Breast epithelium (tissue), 4 donors: ENCODE measurements around the gene MTERF4. TPM values are rescaled to one million over a fixed set of nuclear protein-coding genes. Genes with fewer than 3 reads are reported as not detected.

ENCODE experiments used
- DNase-seq, 2 donors: peaks; one replicate each; pipeline ENCODE4 v3.0.0-alpha.2; 2019; ENCODE audit warnings: low spot score in 2 of 2
- H3K27ac ChIP-seq, 2 donors: fragments of 200-600 bp; sonication (generic) in 1 of 2; one replicate each; pipeline ENCODE4 v1.5.1; 2016 to 2019; ENCODE audit warnings: mild to moderate bottlenecking in 1 of 2
- H3K27me3 ChIP-seq, 2 donors: fragments of 200-600 bp; sonication (generic) in 1 of 2; one replicate each; pipeline versions ENCODE4 v1.5.1 to v1.6.0; 2017 to 2019; ENCODE audit warnings: control low read depth in 1 of 2, mild to moderate bottlenecking in 1 of 2
- H3K36me3 ChIP-seq: fragments of 200-600 bp; one replicate; pipeline ENCODE4 v1.5.1; 2019
- H3K4me1 ChIP-seq, 2 donors: fragments of 200-600 bp; sonication (generic); one replicate each; pipeline ENCODE4 v1.5.1; 2016 to 2019; ENCODE audit warnings: control low read depth in 1 of 2
- H3K4me3 ChIP-seq, 3 donors: fragments of 200-600 bp; sonication (generic); 1 replicate in 2 of 3; 2 replicates in 1 of 3; pipeline ENCODE4 v1.5.1; 2016 to 2019; ENCODE audit warnings: mild to moderate bottlenecking in 3 of 3, moderate library complexity in 2 of 3
- H3K9me3 ChIP-seq, 2 donors: fragments of 200-600 bp; sonication (generic) in 1 of 2; one replicate each; pipeline ENCODE4 v1.5.1; 2016 to 2019; ENCODE audit warnings: control low read depth in 1 of 2
- CTCF ChIP-seq, 3 donors: fragments of 450-650 bp; IDR thresholded peaks; one replicate each; pipeline ENCODE4 v1.5.1; 2016 to 2017; ENCODE audit warnings: antibody characterized with exemption in 3 of 3, mild to moderate bottlenecking in 3 of 3, moderate library complexity in 3 of 3
- POLR2A ChIP-seq: fragments of 450-650 bp; IDR thresholded peaks from one replicate; pipeline ENCODE4 v1.6.1; 2016; ENCODE audit warnings: antibody characterized with exemption, mild to moderate bottlenecking, moderate library complexity
- POLR2AphosphoS5 ChIP-seq, 3 donors: sonication (generic); formaldehyde crosslinking; IDR thresholded peaks; one replicate each; pipeline ENCODE4 v1.6.1; 2017; ENCODE audit warnings: antibody characterized with exemption in 3 of 3
- intact Hi-C: fragments of 100-400 bp; cut with DNase I; formaldehyde crosslinking; loops from one replicate; pipeline ENCODE4 v1.15.1; 2023; ENCODE audit warnings: low total_unique reads
- total RNA-seq, 3 donors: library from RNA; depleted of rRNA; stranded (reverse); fragments of >200 nt; gene quantifications; one replicate each; pipeline ENCODE4 v1.1.0, GENCODE V29; 2016

The MTERF4 gene
- total RNA-seq, 3 donors from 2014 or later, result 35.7 to 54.6 (median 50.2) TPM

DNA sequence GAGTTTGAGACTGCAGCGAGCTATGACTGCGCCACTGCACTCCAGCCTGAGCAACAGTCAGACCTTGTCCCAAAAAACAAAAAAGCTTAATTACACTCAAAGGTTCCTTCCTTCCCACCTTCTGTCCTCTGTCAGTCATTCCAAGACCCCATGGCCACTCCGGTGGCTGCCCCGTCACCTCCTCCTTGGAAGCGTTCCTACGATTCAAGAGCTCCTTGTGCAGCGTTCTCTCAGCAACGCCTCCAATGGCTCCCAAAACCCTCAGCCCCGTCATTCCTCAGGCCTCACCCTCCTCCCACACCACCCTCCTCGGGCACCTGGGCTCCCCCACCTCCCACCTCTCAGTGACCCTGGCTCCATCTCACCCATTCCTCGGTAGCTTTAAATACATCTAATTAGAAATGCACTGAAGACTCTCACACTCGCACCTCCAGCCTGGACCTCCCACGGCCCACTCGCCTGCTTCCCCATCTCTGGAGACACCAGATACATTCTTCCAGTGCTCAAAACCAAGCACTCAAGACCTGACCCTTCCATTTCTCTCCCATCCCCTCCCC is 39.2 kb upstream of the MTERF4 start:
- Histone ChIP-seq H3K4me1 (no peaks in the 10 kb centered on the region), H3K27ac (no peak overlapping the region), H3K36me3 (no peaks in the 10 kb centered on the region), H3K4me3 (no peak overlapping the region), H3K27me3 (no peaks in the 10 kb centered on the region), H3K9me3 (no peaks in the 10 kb centered on the region)
- TF ChIP-seq POLR2A (no peak), CTCF (IDR thresholded peaks at IDR 0.05) (no peak)
- no peak for DNase-seq
- intact Hi-C loops, result no loop called here

- intact Hi-C loops, result no loop called here
- DNase-seq, result no peak
- Histone ChIP-seq H3K27me3 (no peaks in the 10 kb centered on the region), H3K36me3 (no peaks in the 10 kb centered on the region), H3K27ac (no peak overlapping the region), H3K4me1 (no peaks in the 10 kb centered on the region), H3K9me3 (no peaks in the 10 kb centered on the region), H3K4me3 (no peak overlapping the region)
- TF ChIP-seq CTCF (IDR thresholded peaks at IDR 0.05), result no peak
- TF ChIP-seq POLR2AphosphoS5 (IDR thresholded peaks at IDR 0.05), result no peak
- no peak for TF ChIP-seq POLR2A
Observed at GRCh38 chr2:241140445-241140840, 38.4 kb upstream of the MTERF4 start.

GRCh38 chr2:241139531-241140444 is 37.7 kb upstream of the MTERF4 start:
- Histone ChIP-seq H3K4me3 (no peak overlapping the region), H3K36me3 (no peaks in the 10 kb centered on the region), H3K4me1 (no peaks in the 10 kb centered on the region), H3K27ac (no peak overlapping the region), H3K9me3 (no peaks in the 10 kb centered on the region), H3K27me3 (no peaks in the 10 kb centered on the region)
- TF ChIP-seq CTCF (IDR thresholded peaks at IDR 0.05) (no peak), POLR2A (no peak), POLR2AphosphoS5 (IDR thresholded peaks at IDR 0.05) (no peak)
- intact Hi-C loops, result no loop called here
- DNase-seq, result no peak

GRCh38 chr2:241138471-241138870 is 36.4 kb upstream of the MTERF4 start:
- Histone ChIP-seq H3K27me3 (no peaks in the 10 kb centered on the region), H3K4me1 (no peaks in the 10 kb centered on the region), H3K4me3 (no peak overlapping the region), H3K27ac (no peak overlapping the region), H3K36me3 (no peaks in the 10 kb centered on the region), H3K9me3 (no peaks in the 10 kb centered on the region)
- DNase-seq, result no peak
- intact Hi-C loops, result no loop called here
- no peak for TF ChIP-seq POLR2AphosphoS5 (IDR thresholded peaks at IDR 0.05)
- no peak for TF ChIP-seq CTCF (IDR thresholded peaks at IDR 0.05)
- TF ChIP-seq POLR2A, result no peak
